ENCODE data around the gene SOX13.

GRCh38 chr1:204087893-204088528 lies 15.1 kb downstream of the SOX13 start:
- TF ChIP-seq CTCF (IDR thresholded peaks at IDR 0.05) (no peak), REST (IDR thresholded peaks at IDR 0.05; ENCODE audit: insufficient read depth in 1 of 2, low read depth in 2 of 2, low read length in 1 of 2) (no peak), POLR2AphosphoS5 (IDR thresholded peaks at IDR 0.05; ENCODE audit: low read depth, low read length) (no peak), TCF7L2 (IDR thresholded peaks at IDR 0.05; ENCODE audit: low read depth, low read length) (no peak), SIN3A (IDR thresholded peaks at IDR 0.05; ENCODE audit: borderline replicate concordance, insufficient read depth, low read depth, low read length) (no peak)

Measured in Panc1 (cell line).